ENCODE results near the gene RRM2.
"Not testable (repeated sequence)": the region's sequence is repeated elsewhere in the genome, so short reads cannot be mapped to it uniquely, and the experiment has no call there.

GRCh38 chr2:10147050-10147660, 24.6 kb downstream of the RRM2 start:
- TF ChIP-seq POLR2A, CTCF (IDR thresholded peaks at IDR 0.05): not testable (repeated sequence)

Measured in ovary (tissue), 3 donors.